HG03135 (cell line): ENCODE measurements around the gene BORCS8.
"Not testable (repeated sequence)": the region's sequence is repeated elsewhere in the genome, so short reads cannot be mapped to it uniquely, and the experiment has no call there.

Experiments used
- ATAC-seq: cut with Tn5 transposase; IDR thresholded peaks from one replicate; pipeline ENCODE4 v1.9.1; 2021; ENCODE audit warnings: mild to moderate bottlenecking, moderate library complexity; ENCODE audit not compliant: unreplicated experiment

BORCS8 gene

DNA sequence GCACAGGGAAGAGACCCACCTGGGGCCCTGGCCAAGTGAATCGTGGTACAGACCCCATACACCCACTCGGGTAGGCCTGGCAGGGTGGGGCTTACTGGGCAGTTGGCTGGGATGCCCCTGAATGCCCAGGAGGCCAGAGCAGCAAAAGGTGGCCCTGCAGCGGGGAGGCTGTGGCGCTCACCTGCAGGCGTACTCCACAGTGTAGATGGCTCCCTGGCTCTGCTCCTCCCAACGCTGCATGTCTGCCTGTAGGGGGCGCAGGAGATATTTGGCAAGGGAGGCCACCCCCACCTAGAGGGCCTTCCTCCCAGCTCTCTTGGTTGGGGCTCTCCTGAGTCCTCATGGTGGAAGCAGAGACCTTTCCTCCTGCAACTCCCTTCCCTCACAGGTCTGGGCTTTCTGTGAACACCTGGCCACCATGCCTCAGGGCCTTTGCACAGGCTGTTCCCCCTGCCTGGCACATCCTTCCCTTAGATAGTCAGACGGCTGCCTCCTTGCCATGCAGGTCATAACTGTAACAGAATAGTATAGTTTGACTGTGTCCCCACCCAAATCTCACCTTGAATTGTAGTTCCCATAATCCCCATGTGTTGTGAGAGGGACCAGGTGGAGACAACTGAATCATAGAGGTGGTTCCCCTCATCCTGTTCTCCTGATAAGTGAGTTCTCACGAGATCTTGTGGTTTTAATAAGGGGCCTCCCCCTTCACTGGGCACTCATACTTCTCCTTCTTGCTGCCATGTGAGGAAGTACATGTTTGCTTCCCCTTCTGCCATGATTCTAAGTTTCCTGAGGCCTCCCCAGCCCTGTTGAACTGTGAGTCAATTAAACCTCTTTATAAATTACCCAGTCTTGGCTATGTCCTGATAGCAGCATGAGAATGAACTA lies 5.9 kb downstream of the BORCS8 start:
- ATAC-seq, result no peak

DNA sequence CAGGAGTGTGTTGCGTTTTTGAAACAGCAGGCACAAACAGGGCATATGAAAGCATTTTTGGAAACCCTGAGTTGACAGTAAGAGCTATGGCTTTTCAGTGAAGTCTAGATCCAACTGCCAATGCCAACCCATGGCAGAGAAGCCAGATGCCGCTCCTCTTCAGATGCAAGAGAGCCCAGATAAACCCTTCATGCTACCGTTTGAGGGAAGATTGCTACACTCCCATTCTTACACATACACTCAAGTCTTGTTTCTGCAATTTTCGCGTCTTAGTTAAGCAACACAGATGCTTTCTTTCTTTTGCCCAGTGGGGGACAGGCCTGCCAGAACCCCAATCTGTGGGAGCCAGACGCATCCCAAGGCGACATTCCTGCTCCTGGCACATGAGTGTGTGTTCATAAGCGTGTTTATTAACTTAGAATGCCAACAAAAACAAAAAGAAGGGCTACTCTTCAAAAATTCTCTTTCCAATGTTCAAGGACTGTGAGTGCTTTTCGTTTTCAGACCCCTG lies 10.4 kb downstream of the BORCS8 start:
- ATAC-seq, result no peak

DNA sequence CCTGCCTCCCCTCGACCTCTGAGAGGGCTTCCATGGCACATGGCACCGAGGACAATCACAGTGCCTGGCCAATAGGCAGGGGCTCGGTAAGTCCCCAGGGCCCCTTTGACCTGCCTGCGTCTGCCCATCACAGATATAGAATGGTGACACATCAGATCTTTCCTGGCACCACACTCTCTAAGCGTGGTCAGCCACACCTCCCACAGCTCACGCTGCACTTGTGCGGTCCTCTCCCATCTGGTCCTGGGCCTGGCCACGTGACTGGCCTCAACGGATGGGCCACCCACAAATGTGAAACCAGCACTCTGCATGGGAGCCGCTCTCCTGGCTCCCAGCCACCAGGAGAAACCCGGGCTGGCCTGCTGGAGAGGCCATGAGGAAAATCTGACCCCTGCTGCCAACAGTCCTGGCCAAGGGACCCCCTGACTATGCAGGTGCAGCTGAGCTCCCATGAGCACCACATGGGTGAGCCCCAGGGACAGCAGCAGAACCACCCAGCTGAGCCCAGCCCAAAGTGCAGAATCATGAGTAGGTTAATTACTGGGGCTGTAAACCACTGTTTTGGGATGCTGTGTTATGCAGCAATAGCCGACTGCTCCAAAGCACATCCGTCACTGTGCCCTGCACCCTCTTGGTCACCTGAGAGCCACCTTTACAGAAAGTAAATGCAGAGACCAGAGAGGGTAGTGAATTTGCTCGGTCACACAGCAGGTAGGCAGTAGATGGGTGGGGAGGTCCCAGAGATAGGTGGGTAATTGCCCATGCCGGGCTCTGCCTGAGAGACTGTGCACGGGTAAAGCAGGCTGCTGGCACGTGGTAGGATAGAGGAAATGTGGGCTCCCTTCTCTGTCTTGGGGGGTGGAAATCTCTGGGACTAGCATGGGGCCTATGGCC lies 12.2 kb downstream of the BORCS8 start:
- ATAC-seq, result no peak

DNA sequence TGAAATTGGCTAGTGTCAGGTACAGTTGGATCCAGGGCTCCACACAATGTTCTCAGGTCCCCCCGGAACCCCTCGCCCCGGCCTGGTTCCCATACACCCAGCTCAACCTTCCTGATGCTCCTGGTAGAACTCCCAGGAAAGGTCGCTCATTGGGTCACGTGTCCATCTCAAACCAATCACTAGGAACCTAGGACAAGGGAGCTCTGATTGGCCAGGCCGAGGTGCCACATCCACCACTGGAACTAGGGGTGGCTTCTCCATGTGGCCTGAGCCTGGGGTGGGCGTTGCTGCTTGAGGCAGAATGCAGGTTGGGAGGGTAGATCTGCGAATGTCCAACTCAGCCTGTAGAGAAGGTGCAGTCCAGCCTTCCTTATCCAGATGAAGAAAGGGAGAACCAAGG lies 15.0 kb downstream of the BORCS8 start:
- no peak for ATAC-seq

DNA sequence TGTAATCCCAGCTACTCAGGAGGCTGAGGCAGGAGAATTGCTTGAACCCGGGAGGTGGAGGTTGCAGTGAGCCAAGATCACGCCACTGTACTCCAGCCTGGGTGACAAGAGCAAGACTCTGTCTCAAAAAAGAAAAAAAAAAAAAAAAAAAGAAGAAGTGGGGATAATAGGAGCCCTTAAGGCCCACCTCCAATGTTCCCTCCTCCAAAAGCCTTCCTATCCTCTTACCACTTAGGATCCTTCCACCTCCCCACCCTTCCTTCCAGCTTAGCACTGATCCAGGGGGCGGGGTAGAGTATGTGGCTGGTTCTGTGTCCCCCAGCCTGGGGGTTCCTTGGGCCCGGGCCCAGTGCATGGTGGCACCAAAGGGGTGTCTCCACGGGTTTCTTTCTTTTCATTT lies 18.7 kb downstream of the BORCS8 start:
- ATAC-seq, result not testable (repeated sequence)

DNA sequence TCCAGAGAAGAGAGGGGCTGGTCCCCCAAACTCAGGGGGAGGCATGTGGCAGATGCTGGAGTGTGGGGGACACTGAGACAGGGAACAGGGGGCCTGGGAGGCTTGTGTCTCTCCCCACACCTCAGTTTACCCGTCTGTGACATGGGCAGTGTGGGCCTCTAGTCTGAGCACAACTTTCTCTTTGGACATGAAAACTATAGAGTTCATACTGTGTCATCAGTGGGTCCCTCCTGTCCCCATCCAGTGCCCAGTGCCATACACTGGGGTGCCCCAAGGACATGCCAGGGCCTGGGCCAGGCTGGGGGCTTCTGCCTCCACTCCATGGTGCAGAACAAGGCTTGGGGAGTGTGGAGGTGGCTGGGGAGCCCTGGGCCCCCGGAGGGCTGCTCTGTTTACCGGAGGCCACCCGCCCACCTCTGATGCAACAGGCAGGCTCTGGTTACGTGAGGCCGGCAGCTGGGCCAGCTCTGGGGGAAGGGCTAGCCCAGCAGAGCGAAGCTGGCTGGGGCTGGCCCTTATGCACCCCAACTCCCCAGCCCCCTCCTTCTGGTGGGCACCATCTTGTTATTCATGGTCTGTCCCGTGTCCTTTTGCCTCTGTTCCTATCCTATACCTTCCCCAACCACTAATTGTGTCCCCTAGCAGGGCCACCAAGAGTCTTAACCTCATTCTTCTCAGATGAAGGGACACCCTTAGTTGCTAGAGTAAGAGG lies 20.0 kb downstream of the BORCS8 start:
- ATAC-seq, result no peak

- ATAC-seq, result no peak
Measured at GRCh38 chr19:19170873-19171672, 20.9 kb downstream of the BORCS8 start.

DNA sequence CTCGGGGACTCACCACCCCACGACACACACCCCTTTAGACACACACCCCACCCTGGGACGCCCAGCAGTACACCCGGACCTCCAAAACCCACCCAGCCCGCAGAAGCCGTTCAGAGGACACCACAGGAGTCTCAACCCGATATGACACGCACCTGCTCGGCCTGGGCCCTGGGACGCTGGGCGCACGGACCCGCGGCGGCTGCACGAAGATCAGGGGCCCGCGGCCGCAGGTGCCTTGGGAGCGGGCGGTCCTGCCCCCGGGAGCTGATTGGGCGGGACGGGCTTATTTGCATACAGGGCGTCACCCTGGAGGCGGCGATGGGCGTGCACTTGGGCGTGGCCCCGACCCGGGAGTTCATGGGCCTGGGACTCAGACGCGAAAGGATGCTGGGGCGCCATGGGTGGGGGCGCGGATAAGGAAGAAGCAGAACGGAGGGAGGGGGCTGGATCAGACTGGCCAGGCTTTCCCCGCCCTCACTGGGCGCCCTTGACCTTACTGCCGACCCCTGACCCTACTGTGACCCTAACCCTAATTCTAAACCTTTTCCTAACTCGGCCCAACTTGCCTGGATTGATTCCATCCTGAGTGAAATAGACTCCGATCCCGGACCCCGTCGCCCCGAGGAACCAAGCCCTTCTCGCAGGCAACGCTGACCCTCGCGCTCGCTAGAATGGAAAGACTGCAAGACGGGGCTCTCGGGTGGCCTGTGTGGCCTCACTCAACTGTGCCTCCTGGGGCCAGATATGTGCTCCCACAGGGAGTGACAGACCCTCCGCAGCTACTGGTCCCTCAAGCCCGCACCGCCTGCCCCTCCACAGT lies 21.7 kb downstream of the BORCS8 start, which contains the start of gene MEF2B:
TSS of gene MEF2B (minus strand) at position 211 of the 820 bp plus-strand sequence. CDS start 19,528 bp downstream, outside the sequence.
- peak; percentile 90 for ATAC-seq

- ATAC-seq, result no peak
Measured at GRCh38 chr19:19169236-19170052, 22.5 kb downstream of the BORCS8 start.

- no peak for ATAC-seq
Measured at GRCh38 chr19:19167612-19168011, 24.3 kb downstream of the BORCS8 start.

DNA sequence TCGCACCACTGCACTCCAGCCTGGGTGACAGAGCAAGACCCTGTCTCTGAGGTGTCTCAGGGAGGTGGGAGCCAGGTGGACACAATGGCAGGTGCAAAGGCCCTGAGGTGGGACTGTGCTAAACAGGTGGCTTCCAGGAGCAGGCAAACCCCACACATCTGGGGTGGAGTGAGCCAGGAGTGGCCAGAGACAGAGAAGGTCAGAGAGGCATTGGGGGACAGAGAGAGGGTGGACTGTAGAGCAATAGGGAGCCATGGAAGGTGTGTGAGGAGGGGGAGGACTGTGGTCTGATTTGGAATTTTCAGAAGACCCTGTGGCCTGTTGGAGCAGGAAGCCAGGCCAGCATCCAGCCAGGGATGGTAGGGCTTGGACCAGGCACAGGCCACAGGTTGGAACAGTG lies 26.6 kb downstream of the BORCS8 start:
- ATAC-seq, result no peak

DNA sequence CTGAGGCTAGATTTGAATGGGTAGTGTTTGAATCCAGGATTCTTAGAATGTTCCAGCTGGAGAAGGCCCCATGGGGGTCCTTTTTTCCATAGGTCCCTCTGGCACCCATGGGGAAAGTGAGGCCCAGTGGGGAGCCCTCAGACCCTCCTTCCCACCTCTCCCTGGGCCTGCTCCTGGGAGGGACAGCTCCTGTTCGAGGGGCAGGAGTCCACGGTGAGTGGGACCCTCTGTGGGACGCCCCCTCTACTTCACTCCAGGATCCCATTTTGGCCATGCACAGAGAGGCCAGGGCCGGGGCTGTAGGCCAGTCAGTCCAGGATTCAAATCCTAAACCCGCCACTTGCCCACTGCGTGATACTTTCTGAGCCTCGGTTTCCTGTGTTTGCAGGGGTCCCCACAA lies 29.5 kb downstream of the BORCS8 start:
- ATAC-seq, result no peak

GRCh38 chr19:19160461-19161035 lies 31.4 kb downstream of the BORCS8 start:
- ATAC-seq, result no peak

DNA sequence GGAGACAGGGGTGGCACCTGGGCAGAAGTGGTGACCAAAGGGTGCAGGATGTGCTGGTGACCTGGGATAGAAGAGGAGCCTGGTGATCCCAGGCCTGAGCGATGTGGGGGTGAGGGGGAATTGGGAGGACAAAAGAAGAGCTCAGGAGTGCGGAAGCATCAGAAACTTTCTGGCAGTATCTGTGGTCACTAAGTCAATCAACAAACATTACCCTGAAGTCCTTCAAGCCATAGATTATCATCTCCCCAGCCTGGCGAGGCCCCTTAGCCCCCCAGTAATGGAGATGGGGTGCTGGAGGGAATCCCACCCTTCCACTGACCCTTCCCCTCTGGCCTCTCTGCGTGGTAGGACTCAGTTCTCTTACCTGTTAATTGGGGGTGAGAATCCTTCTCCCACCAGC lies 32.4 kb downstream of the BORCS8 start:
- ATAC-seq, result no peak

DNA sequence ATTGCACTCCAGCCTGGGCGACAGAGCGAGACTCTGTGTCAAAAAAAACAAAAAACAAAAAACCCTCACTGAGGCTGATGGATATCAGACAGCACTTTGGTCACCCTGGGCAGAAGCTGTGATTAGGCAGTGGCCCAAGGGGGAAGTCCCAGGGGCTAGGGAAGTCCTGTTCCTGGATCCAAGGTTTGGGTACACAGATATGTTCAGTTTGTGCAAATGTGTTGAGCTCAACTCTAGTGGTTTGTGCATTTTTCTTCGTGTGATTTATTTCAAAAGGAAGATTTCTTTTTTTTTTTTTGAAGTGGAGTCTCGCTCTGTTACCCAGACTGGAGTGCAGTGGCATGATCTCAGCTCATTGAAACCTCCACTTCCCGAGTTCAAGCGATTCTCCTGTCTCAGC lies 34.1 kb downstream of the BORCS8 start:
- ATAC-seq, result no peak

GRCh38 chr19:19155495-19156219 lies 36.3 kb downstream of the BORCS8 start:
- ATAC-seq, result peak; percentile 67

DNA sequence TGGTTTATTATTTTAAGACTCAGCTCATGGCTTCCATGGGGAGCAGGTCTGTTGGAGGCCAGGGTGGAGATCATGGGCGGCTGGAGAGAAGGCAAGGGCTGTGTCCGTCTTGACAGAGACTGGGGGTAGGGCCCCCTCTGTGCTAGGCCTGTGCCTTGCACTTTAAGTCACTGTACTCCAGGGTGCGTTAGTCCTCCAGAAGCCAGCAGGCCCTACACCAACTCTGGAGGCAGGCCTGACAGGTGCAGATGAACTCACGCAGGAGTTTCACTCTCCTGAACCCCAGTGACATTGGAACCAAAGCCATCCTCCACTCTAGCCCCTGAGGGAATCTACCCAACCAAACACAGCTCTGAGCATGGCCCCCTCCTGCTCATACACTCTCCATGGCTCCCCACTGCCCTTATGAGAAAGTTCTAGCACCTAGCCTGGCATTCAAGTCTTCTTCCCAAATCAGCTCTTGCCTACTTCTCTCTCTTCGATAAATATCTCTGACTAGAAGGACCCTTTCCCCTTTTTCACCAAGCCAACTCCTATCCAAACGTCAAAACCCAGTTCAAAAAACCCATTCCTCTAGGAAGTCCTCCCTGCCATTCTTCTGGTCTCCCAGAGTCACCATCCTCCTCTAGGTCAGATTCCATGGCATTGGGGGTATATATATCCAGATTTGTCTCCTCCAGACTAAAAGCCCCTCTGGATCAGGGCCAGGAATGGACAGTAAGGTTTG lies 37.0 kb downstream of the BORCS8 start:
- ATAC-seq, result no peak
